Measurements from ENCODE around the gene CNDP2.

Gene CNDP2

DNA sequence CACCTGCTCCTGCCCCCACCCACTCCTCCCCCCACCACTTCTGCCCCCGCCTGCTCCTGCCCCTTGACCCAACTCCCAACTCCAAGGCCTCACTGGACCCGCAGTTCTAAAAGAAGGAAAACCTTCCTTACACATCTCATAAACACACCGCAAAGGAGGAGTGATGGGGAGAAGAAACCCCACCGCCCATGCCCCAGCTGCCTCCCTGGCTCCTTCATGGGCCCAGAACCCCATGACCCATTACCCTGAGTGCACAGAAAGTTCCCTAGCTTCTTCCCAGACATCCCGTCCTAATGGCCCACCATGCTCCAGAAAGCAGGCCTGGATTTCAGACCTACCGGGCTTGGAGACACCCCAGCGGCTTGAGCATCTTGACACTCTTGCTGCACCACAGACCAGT is 17.8 kb upstream of the CNDP2 start:
- CTCF ChIA-PET, result no interaction called here
- no peak for DNase-seq (ENCODE audit: low read depth, low spot score)
- H3K4me3 ChIP-seq (ENCODE audit: low read depth, low read length), result no peak overlapping the region
- POLR2A ChIA-PET, result no interaction called here
- TF ChIP-seq, protein P1, sequence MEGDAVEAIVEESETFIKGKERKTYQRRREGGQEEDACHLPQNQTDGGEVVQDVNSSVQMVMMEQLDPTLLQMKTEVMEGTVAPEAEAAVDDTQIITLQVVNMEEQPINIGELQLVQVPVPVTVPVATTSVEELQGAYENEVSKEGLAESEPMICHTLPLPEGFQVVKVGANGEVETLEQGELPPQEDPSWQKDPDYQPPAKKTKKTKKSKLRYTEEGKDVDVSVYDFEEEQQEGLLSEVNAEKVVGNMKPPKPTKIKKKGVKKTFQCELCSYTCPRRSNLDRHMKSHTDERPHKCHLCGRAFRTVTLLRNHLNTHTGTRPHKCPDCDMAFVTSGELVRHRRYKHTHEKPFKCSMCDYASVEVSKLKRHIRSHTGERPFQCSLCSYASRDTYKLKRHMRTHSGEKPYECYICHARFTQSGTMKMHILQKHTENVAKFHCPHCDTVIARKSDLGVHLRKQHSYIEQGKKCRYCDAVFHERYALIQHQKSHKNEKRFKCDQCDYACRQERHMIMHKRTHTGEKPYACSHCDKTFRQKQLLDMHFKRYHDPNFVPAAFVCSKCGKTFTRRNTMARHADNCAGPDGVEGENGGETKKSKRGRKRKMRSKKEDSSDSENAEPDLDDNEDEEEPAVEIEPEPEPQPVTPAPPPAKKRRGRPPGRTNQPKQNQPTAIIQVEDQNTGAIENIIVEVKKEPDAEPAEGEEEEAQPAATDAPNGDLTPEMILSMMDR (IDR thresholded peaks at IDR 0.05; ENCODE audit: insufficient read depth, low read length, missing control alignments), result no peak

DNA sequence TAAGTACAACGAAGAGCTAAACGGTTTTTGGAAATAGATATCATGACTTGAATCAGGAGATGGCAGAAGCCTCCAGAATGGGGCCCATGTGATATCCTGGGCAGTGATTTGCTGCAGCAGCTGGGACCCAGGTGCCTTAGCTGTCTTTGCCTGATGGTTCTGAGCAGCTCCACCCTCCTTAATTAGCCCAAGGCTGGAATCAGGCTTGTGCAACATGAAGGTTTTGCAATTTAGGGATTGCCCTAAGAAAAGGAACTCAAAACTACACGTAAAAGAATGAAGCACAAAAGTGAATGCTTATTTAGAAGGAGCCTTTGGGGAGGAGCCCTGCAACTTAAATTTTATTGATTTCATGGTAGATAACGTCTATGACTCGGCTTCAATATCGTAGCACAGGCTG is 17.3 kb upstream of the CNDP2 start:
- no peak overlapping the region for H3K4me3 ChIP-seq (ENCODE audit: low read depth, low read length)
- TF ChIP-seq, protein P1 (IDR thresholded peaks at IDR 0.05; ENCODE audit: insufficient read depth, low read length, missing control alignments), result no peak
- no peak for DNase-seq (ENCODE audit: low read depth, low spot score)
- CTCF ChIA-PET, result no interaction called here
- POLR2A ChIA-PET, result no interaction called here

DNA sequence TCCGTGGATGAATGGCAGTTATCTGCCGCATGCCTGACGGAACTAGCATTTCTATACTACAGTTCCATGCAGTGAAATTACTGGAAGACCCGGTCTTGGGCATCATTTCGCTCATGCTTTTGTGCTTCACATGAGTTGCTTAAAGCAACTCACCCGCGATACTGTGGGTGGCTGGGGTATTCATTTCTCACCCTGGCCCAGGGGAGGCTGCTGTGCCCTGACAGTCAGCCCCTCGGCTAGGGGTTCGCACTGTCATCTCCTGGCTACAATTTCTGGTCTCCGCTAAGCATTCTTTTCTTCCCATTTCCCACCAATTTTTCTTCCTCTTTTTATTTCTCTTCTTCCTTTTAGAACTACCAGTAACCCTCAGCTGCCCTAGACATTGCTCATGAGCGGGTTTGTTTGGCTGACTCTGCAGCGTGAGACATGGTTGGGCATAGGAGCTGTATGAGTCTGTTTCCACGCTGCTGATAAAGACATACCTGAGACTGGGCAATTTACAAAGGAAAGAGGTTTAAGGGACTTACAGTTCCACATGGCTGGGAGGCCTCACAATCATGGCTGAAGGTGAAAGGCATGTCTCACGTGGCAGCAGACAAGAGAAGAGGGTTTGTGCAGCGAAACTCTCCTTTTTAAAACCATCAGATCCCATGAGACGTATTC is 16.5 kb upstream of the CNDP2 start:
- H3K4me3 ChIP-seq (ENCODE audit: low read depth, low read length), result no peak overlapping the region
- ChIA-PET CTCF (no interaction called here), POLR2A (no interaction called here)
- no peak for DNase-seq (ENCODE audit: low read depth, low spot score)
- TF ChIP-seq, protein P1 (IDR thresholded peaks at IDR 0.05; ENCODE audit: insufficient read depth, low read length, missing control alignments), result no peak

DNA sequence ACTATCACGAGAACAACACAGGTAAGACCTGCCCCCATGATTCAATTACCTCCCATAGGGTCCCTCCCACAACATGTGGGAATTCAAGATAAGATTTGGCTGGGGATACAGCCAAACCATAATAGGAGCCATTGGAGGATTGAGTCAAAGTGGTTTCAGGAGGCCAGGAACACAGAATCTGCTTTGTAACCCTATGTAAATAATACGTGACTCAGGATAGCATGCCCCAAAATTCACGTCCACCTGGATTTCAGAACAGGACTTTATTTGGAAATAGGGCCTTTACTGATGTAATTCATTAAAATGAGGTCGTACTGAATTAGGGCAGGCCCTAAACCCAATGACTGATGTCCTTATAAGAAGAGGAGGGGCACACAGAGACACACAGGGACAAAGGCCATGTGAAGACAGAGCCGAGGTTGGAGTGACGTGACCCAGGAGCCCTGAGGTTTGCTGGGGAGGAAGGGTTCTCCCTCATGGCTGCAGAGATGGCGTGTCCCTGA is 16.0 kb upstream of the CNDP2 start:
- ChIA-PET POLR2A (no interaction called here), CTCF (no interaction called here)
- TF ChIP-seq, protein P1 (IDR thresholded peaks at IDR 0.05; ENCODE audit: insufficient read depth, low read length, missing control alignments), result no peak
- no peak overlapping the region for H3K4me3 ChIP-seq (ENCODE audit: low read depth, low read length)
- no peak for DNase-seq (ENCODE audit: low read depth, low spot score)

DNA sequence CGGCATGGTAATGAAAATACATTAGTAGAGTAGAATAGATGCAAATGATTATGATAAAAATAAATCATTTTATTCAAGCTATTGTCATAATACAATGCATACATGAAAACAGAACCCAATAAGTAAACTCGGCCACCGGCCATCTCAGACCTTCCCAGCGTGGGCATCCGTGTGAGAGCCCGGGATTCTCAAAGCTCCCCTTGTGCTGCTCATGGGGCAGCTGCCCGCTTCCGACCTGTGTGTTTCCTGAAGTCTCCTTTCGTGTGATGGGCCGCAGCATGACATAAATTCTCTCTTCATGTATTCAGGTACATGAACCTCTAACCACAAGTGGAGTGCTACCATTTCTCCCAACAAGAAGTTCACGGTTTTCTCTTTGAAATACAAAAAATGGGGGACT is 13.5 kb upstream of the CNDP2 start:
- ChIA-PET POLR2A (no interaction called here), CTCF (interaction anchor here (0.9 to 1.2 kb wide), 3 partner anchors 11 to 286 kb away, joined by 3 to 6 read pairs (median 4); no protein-coding TSS in a partner anchor)
- TF ChIP-seq, protein P1 (IDR thresholded peaks at IDR 0.05; ENCODE audit: insufficient read depth, low read length, missing control alignments), result no peak
- DNase-seq (ENCODE audit: low read depth, low spot score), result no peak
- H3K4me3 ChIP-seq (ENCODE audit: low read depth, low read length), result no peak overlapping the region

DNA sequence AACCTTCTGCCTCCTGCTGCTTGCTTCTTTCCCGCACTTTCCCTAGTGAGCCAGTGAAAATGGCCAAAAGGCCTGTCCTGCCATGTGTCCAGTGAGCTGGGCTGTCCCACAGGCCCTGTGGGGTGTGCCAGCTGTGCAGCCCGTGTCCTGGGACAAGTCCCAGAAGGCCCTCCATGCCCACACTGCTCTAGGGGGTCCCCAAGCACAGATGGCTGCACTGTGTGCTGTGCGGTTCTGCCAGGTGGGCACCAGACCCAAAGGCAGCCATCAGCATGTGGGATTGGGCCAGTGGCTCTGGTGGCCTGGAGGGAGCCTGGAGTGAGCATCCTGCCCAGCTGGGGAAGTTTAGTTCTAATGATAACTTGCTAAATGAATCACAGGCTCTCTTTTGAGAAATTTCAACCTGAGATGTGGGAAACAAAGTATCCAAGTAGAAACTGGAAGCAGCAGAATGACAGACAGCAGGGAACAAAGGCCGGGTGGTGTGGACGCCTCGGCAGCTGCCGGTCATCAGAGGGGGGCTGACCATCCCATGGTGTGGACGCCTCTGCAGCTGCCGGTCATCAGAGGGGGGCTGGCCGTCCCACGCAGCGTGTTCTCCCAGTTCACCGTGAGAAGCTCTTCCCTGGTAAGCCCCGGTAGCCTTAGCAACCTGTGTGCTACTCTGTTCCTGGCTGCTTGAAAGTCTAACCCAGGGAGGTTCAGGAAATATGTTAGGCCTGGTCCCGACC is 9.9 kb upstream of the CNDP2 start:
- no peak for DNase-seq (ENCODE audit: low read depth, low spot score)
- TF ChIP-seq, protein P1 (IDR thresholded peaks at IDR 0.05; ENCODE audit: insufficient read depth, low read length, missing control alignments), result no peak
- CTCF ChIA-PET, result no interaction called here
- POLR2A ChIA-PET, result no interaction called here
- no peak overlapping the region for H3K4me3 ChIP-seq (ENCODE audit: low read depth, low read length)
